ENCODE data around the gene CDC37L1. TPM values are rescaled to one million over a fixed set of nuclear protein-coding genes. Genes with fewer than 3 reads are reported as not detected.

The CDC37L1 gene
- total and polyA plus RNA-seq, 9 of the 15 experiments (the other 6 are each of a cell fraction or from before 2014, with no cell fraction given): 1.5 to 7.9 (median 6.0) TPM

DNA sequence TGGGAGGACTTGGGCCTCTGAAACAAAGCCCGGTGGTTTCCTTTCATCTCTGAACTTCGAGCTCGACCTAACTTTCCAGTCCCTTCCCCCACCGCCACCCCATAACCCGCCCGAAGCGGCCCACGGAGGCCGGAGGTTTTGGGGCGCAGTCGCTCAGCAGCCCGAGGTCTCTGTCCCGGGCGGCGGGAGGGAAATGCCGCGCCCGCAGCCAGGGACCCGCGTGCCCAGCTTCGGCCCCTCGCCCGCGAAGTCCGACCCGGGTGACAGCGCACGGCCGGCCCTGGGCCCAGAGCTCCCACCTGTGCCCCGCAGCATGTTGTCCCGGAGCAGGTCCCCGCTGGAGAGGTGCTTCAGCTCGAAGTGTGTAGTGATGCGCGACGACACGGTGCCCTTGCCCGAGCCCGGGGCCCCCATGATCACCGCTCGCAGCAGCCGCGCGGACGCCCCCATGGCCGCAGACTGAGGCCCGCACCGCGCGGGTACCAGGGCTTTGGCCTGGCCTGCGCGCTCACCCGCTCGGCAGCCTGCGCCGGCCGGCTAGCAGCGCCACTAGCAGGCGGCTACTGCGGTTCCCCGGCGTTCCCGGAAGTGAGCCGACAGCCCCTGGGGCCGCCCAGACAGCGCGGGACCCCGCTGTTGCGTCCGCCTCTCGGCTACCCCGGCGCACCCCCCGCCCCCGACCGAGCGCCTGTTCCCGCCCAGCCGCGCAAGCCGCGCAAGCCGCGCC lies 61.4 kb downstream of the CDC37L1 start, which contains the start of gene AK3 (continued):
- TF ChIP-seq, protein P1, sequence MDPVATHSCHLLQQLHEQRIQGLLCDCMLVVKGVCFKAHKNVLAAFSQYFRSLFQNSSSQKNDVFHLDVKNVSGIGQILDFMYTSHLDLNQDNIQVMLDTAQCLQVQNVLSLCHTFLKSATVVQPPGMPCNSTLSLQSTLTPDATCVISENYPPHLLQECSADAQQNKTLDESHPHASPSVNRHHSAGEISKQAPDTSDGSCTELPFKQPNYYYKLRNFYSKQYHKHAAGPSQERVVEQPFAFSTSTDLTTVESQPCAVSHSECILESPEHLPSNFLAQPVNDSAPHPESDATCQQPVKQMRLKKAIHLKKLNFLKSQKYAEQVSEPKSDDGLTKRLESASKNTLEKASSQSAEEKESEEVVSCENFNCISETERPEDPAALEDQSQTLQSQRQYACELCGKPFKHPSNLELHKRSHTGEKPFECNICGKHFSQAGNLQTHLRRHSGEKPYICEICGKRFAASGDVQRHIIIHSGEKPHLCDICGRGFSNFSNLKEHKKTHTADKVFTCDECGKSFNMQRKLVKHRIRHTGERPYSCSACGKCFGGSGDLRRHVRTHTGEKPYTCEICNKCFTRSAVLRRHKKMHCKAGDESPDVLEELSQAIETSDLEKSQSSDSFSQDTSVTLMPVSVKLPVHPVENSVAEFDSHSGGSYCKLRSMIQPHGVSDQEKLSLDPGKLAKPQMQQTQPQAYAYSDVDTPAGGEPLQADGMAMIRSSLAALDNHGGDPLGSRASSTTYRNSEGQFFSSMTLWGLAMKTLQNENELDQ (CRISPR knock-in tag; IDR thresholded peaks at IDR 0.05; ENCODE audit: borderline replicate concordance): no peak
- TF ChIP-seq ZNF174 (CRISPR knock-in tag; IDR thresholded peaks at IDR 0.05) (no peak), TEAD2 (tag; IDR thresholded peaks at IDR 0.05) (no peak), XRCC4 (IDR thresholded peaks at IDR 0.05; ENCODE audit: extremely low read depth, insufficient read depth, insufficient read length) (no peak), ZNF57 (CRISPR knock-in tag; IDR thresholded peaks at IDR 0.05) (no peak), EP300 (IDR thresholded peaks at IDR 0.05; ENCODE audit: low read length) (no peak), BRD4 (IDR thresholded peaks at IDR 0.05) (no peak), TRIM28 (IDR thresholded peaks at IDR 0.05) (no peak), ETV6 (IDR thresholded peaks at IDR 0.05; ENCODE audit: borderline replicate concordance in 1 of 2, low read depth in 2 of 2, low read length in 1 of 2) (no peak), ETV6 (CRISPR knock-in tag; IDR thresholded peaks at IDR 0.05; ENCODE audit: borderline replicate concordance) (0 out of 2 replicates have a peak, but pooled peaks have one; percentile 62), HNRNPH1 (optimal IDR thresholded peaks at IDR 0.05; ENCODE audit: low read depth, low read length) (no peak)
- TF ChIP-seq, protein P2, sequence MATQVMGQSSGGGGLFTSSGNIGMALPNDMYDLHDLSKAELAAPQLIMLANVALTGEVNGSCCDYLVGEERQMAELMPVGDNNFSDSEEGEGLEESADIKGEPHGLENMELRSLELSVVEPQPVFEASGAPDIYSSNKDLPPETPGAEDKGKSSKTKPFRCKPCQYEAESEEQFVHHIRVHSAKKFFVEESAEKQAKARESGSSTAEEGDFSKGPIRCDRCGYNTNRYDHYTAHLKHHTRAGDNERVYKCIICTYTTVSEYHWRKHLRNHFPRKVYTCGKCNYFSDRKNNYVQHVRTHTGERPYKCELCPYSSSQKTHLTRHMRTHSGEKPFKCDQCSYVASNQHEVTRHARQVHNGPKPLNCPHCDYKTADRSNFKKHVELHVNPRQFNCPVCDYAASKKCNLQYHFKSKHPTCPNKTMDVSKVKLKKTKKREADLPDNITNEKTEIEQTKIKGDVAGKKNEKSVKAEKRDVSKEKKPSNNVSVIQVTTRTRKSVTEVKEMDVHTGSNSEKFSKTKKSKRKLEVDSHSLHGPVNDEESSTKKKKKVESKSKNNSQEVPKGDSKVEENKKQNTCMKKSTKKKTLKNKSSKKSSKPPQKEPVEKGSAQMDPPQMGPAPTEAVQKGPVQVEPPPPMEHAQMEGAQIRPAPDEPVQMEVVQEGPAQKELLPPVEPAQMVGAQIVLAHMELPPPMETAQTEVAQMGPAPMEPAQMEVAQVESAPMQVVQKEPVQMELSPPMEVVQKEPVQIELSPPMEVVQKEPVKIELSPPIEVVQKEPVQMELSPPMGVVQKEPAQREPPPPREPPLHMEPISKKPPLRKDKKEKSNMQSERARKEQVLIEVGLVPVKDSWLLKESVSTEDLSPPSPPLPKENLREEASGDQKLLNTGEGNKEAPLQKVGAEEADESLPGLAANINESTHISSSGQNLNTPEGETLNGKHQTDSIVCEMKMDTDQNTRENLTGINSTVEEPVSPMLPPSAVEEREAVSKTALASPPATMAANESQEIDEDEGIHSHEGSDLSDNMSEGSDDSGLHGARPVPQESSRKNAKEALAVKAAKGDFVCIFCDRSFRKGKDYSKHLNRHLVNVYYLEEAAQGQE (IDR thresholded peaks at IDR 0.05; ENCODE audit: borderline replicate concordance): peak; percentile 79
- TF ChIP-seq, protein P2 (CRISPR knock-in tag; IDR thresholded peaks at IDR 0.05; ENCODE audit: low read depth): no peak
- TF ChIP-seq, protein P3, sequence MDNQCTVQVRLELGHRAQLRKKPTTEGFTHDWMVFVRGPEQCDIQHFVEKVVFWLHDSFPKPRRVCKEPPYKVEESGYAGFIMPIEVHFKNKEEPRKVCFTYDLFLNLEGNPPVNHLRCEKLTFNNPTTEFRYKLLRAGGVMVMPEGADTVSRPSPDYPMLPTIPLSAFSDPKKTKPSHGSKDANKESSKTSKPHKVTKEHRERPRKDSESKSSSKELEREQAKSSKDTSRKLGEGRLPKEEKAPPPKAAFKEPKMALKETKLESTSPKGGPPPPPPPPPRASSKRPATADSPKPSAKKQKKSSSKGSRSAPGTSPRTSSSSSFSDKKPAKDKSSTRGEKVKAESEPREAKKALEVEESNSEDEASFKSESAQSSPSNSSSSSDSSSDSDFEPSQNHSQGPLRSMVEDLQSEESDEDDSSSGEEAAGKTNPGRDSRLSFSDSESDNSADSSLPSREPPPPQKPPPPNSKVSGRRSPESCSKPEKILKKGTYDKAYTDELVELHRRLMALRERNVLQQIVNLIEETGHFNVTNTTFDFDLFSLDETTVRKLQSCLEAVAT (IDR thresholded peaks at IDR 0.05): no peak
- TF ChIP-seq, protein P4, sequence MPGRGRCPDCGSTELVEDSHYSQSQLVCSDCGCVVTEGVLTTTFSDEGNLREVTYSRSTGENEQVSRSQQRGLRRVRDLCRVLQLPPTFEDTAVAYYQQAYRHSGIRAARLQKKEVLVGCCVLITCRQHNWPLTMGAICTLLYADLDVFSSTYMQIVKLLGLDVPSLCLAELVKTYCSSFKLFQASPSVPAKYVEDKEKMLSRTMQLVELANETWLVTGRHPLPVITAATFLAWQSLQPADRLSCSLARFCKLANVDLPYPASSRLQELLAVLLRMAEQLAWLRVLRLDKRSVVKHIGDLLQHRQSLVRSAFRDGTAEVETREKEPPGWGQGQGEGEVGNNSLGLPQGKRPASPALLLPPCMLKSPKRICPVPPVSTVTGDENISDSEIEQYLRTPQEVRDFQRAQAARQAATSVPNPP (IDR thresholded peaks at IDR 0.05; ENCODE audit: borderline replicate concordance, insufficient read depth, insufficient read length): no peak
